NCI-H1436 treated with DMSO at 0.1 percent for 48 hours (cell line): ENCODE data around the gene FGF7.
"Not testable (repeated sequence)": the region's sequence is repeated elsewhere in the genome, so short reads cannot be mapped to it uniquely, and the experiment has no call there.

ENCODE experiments used
- DNase-seq: peaks from one replicate; lab custom pipeline; 2025; lab: John Stamatoyannopoulos, UW

Gene FGF7

DNA sequence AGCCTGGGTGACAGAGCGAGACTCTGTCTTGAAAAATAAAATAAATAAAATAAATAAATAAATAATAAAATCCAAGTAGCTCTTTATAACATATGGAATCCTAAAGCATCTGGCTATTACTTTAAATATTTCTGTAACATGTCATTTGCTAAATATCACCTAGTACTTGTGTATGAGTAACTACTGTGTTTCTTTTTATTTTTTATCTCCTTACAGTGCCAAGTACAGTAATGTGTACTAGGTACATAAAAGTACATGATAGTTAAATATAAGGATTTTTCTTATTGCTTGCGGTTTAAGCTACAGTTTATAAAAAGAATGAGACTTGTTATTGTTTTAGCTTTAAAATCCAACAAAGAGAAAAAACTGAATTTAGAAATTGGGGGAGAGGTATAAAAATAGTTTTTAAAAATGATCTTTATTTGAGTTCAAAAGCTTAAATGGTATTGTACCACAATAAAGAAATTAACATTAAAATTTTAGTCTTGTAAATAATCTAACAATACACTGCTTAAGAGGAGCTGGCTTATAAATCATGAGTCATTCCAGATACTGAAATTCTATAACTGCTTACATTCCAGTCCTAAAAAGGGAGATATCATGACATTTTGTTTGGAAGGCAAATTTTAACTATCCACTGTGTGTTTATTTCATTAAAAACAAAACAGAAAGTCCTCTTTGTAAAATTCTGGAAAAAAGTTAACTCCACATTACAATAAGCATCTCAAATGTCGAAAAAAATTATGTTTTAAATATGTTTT is 73.1 kb downstream of the FGF7 start:
- DNase-seq = no peak

GRCh38 chr15:49501586-49501985 is 78.5 kb downstream of the FGF7 start:
- no peak for DNase-seq

DNA sequence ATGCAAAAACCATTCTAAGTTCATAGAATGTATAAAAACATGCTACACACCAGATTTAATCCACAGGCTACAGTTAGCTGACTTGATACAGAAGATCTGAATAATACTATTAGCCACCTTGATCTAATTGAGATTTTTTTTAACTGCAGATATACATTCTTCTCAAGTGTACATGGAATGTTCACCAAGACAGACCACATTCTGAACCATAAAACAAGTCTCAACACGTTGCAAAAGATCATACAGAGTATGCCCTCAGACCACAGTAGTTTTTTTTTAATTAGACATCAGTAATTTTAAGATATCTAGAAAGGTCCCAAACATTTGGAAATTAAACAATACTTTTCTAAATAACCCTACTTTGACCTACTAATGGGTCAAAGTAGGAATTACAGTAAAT is 83.3 kb downstream of the FGF7 start:
- no peak for DNase-seq

DNA sequence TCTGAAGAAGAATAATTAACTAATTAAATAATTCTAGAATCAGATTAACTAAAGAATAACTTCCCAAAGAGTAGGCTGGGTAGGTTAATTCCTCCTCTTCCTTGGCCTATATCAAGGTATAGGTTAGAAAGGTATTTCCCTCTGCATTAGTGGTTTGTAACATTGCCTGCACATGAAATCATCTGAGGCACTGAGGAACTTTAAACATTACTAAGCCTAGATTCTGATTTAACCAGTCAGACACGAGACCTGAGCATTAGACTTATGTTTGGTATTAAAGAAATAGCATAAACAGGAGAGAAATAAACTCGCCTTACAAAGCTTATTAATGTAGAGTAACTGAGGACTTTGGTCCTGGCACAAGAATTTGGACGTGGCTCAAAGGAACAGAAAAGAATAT is 84.2 kb downstream of the FGF7 start:
- DNase-seq = no peak

GRCh38 chr15:49512739-49513138 is 89.7 kb downstream of the FGF7 start:
- not testable (repeated sequence) for DNase-seq

DNA sequence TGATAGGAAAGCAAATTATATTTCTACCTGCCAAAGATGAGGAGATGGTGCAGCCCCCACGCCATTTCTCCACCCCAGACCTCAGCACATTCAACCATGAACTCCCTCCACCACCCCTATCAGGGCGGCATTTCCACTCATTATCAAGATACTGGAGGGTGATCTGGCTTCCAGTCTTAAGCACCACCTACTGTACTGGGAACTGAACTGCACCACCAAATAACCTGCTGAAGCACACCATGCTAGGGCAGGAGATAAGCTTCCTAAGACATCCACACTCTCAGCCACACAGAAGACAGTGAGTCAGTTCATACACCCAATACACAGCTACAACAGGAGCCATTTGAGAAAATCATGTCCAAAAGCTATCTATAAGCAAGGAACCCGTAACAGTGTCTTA is 98.8 kb downstream of the FGF7 start:
- no peak for DNase-seq

GRCh38 chr15:49528289-49528688 is 105.2 kb downstream of the FGF7 start:
- DNase-seq = no peak

DNA sequence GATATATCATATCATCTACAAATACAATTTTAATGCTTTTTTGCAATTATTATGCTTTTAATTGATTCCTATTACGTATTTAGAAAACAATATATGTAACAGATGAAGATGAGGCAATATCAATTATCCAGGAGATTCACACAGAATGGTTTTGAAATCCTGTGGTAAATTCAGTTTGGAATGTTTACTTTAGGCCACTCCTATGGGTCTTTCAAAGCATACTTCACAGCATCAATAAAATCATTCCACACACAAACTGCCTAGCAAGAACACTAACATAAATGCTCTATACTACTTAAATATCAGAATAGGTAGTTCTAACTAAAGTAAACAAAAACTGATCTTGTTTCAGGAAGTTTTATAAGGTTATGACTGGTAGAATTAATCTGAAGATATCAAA is 107.0 kb downstream of the FGF7 start:
- no peak for DNase-seq
